GM21619 (cell line): ENCODE data around the gene RRAD.

Source experiments
- ATAC-seq: cut with Tn5 transposase; IDR thresholded peaks from one replicate; pipeline ENCODE4 v1.9.1; 2021; ENCODE audit not compliant: unreplicated experiment

Gene RRAD

DNA sequence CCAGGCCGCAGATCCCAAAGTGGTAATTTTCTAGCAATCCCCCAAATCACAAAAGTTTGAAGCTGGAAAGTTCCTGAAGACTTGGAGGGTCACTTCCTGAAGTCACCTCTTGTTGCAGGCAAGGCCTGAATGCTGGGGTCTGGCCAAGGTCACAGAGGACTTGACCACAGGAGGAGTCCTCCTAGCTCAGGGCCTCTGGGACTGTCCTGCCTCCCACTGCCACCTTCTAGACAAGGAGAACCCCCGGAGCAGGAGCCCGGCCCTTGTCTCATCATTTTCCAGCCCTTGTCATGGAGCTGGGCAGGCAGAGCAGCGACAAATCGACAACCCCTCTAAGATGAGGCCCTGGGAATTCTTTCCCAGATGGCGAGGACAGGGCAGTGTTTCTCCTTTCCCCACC lies 7.0 kb downstream of the RRAD start:
- ATAC-seq = no peak

DNA sequence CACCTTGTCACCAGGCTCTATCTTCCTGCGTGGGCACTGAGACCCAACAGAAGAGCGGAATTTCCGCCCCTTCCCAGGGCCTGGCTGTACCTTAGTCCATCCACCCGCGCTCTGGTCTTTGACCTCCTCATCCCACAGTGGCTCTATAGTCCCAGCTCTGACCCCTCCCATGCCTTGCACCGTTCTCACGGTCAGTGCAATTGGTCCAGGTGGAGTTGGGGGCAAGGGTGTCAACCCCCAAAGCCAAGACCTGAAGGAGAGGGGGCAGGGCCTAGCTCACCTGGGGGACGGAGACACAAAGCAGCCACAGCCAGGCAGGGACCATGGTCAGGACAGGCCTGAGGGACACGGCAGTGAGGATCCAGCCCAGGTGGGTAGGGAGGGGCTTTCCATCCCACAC lies 7.6 kb downstream of the RRAD start:
- no peak for ATAC-seq

DNA sequence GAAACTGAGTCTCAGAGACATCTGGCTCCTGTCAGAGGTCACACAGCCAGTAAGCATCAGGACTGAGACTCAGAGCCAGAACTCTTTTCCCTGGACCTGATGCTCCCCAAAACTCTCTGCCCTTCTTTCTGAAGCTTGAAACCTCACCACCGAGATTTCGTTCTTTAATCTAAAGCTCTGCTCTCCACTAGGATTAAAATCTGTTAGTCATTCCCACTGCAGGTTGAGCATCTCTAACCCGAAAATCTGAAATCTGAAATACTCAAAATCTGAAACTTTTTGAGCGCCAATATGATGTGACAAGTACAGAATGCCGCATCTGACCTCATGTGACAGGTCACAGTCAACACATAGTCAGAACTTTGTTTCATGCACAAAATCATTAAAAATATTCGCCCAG lies 8.8 kb downstream of the RRAD start:
- ATAC-seq = no peak

DNA sequence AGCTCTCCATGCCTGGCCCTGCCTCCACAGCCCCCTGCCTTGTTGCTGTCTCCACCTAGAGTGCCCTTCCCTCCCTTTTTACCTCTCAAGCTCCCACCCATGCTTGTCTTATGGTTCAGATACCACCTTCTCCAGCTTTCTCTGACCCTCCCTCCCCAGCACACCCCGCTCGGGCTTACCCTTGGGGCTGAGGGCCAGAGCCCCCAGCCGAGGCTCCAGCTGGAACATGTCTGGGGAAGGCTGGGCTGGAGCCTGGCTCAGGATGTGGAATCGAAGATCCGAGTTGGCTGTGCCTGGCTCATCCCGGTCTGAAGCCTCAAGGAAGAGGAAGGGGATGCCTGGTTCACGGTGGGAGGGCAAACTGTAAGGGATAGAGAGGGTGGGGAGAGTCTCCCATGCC lies 10.3 kb downstream of the RRAD start:
- ATAC-seq = no peak

DNA sequence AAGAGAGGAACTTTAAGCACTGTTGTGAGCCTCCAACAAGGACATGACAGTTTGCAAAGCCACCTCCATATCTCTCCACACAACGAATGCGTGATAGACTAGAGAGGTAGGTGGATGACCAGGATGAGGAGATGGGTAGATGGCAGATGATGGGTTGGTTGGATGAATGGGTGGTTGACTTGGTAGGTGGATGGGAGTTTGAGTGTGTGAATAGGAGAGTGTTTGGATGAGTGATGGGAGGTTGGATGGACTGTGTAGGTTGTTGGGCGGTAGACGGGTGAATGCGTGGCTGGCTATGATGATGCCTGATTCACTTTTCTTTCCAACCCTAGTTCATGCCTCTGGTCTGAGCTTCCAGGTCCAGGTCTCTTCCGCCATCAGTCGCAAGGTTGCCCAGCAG lies 10.8 kb downstream of the RRAD start:
- no peak for ATAC-seq

DNA sequence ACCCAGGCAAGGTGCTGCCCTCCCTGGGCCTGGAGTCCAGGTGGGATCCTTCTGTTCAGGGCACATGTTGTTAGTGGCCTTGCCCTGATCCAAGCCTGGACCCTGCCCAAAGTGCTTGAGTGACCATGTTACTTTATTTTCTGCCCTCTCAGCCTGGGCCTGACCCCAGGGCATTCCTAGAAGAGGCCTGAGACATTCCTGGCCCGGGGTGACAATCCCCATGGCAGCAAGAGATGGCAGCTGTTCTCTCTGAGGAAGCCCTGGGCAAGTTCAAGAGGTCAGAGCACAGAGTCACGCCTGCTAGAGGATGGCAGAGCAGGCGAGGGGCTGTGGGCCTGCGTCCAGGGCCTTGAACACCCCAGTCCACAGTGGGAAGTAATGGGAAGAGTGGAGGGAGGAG lies 11.6 kb downstream of the RRAD start:
- ATAC-seq = no peak

DNA sequence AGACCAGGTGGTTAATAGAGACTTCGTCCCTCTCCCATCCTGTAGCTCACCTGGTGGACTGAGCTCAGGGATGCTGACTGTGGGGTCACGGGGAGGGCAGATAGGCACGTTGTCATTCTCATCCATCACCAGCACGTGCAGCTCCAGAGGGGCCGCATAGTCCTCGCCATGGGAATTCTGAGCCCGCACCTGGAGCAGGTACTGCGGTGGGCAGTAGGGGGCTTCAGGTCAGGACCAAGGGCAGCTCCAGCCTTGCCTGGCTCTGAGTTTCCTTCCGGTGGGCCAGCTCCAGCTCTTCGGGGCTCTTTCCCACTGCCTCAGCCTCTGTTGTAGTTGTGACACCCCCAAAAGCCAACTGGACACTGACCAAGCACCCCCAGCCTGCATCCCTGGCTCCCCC lies 12.3 kb downstream of the RRAD start:
- no peak for ATAC-seq

DNA sequence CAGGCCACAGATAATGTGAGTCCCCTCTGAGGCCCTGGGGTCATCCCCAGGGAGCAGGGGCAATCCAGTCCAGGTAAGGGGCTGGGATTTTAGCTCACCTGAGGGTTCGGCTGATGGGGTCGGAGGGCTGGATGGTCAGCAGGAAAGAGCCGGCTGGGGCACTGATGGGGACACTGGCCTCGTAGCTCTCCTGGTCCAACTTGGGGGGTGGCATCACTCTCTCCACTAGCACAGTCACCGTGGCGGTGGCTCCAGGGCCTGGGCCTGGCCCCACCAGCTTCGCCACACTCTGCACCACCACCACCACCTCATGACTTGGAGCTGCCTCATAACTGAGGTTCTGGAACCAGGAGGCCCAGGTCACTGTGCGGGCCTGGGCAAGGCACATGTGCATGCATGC lies 13.5 kb downstream of the RRAD start:
- ATAC-seq = no peak

DNA sequence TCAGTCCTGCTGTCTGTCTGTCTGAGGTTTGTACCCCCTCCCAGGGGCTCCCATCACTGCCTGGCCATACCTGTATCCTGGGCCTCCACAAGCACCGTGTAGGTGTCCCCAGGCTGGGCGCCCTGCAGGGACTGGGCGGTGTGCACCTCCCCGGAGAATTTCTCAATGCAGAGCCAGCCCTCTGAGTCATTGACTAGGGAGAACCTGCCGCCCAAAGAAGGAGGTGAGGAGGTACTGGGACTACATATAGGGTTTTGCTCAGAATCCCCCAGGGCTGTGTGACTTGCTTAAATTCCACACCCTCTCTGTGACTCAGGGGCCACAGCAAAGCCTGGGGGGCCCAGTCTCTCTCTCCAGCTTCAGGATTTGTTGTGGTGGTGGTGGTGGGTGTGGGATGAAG lies 14.2 kb downstream of the RRAD start:
- ATAC-seq = no peak

DNA sequence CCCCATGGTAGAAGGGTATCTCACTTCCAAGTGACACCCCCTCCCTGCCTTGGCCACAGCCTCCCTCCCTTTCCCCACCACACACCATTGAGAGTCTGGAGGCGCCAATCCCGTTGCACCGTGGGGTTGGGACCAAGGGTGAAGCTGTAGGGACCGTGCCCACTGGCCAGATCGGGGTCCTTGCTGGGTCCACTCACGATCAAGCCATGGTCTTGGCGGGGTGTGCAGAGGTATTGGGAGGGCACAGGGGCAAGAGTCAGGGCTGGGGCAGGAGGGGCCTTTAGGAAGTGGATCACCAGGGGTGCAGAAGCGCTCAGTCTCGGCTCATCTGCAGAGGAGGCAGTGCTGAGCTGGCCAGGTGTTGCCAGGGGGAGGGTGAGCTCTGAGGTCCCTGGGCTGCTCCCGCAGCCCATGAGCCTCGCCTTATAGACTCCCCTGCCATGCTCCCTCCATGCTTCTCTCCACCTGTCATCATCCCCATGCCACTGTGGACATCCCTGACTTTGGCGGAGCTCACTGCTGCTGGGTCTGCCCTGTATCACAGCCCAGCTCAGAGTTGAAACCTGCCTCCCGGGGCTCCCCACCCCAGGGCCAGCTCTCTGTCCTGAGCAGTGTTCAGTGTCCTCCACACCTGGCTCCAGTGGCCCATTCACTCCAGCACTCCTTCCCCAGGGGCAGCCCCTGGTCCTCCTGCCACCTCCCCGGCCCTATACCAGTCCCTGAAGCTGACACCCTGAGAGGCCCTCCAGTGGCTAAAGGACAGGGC lies 15.0 kb downstream of the RRAD start:
- no peak for ATAC-seq

DNA sequence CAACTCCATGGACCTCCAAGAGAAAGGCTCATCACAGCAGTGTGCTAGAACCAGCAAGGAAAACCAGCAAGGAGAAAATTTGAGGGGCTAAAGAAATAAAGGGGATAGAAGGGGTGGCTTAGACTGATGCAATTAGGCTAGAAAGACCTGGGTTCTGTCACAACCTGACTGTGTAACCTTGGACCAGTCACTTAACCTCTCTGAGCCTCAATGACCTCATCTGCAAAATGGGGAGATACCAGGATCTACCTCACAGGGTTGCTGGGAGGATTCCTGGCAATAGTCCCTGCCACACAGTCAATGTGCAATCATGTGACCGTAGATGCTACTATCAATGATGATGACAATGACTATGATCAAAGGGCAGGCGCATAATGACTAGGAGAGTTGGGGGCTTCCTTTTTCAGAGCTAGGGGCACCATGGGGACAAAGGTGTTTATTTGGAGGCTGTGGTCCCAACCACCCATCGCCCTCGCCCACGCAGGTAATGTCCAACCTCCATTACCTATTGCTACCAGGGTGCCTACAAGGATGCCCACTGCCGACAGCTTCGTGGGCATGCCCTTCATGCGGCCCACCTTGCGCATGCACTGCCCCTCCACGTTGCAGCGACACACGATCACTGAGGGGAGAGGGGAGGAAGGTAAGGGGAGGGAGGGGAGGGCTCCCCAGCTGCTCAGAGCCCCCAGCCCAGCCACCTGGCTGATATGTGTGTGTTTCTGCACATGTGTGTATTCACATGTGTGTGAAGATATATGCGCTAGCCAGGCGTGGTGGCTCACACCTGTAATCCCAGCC lies 16.4 kb downstream of the RRAD start:
- no peak for ATAC-seq

DNA sequence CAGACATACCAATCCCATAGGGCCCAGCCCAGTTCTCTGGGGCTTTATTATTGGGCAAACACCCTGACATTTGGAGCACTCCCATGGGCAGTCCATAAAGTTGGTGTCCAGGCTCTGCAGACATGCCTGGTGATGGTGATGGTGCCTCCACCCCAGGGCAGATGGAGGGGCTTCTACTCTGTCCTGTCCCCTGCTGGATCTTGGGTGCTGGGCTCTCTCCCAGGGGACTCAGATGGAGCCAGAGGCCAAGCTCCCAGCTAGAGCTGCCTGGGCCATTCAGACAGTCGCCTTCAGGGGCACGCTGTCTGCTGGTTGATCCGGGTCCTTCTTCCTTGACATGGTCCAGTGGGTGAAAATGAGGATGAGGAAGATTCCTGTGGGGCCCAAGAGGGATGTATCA lies 17.2 kb downstream of the RRAD start:
- no peak for ATAC-seq

DNA sequence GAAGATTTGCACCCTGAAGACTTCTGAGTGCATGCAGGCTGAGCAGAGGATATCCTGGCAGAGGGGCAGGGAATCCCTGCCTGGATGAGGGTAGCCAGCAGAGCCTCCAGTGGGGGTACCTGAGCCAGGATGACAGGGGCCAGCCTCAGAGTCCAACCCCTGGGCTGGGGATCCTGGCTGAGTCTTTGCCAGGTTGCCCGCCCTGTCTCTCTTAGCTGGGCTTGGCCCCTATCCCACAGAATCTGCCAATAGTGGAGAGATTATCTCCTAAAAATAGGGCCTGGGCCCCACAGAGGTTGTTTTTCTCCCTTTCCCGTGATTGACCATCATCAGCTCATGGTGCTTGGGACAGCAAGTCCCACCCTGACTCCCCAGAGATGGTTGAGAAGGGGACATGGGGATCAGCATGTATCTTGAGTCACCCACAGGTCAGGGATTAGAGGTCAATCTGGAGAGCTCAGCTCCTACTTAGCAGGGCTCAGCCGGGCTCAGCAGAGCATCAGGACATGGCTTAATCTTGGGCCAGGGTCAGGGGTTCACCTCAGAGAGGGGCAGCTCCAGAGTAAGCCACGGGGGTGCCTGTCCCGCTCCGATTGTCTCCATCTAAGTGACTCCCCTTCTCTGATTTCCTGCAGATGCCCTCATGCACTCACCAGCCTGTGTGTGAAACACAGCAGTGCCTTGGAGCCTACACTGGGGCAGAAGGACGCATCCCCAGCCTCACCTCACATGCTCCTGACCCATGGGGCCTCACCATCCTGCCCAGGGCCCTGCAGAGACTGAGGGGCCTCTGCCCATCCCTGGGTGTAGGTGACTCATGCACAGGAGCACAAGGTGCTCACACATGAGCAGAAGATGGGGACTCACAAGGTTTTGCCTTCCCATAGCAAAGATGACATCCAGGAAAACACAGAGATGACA lies 18.2 kb downstream of the RRAD start:
- no peak for ATAC-seq

DNA sequence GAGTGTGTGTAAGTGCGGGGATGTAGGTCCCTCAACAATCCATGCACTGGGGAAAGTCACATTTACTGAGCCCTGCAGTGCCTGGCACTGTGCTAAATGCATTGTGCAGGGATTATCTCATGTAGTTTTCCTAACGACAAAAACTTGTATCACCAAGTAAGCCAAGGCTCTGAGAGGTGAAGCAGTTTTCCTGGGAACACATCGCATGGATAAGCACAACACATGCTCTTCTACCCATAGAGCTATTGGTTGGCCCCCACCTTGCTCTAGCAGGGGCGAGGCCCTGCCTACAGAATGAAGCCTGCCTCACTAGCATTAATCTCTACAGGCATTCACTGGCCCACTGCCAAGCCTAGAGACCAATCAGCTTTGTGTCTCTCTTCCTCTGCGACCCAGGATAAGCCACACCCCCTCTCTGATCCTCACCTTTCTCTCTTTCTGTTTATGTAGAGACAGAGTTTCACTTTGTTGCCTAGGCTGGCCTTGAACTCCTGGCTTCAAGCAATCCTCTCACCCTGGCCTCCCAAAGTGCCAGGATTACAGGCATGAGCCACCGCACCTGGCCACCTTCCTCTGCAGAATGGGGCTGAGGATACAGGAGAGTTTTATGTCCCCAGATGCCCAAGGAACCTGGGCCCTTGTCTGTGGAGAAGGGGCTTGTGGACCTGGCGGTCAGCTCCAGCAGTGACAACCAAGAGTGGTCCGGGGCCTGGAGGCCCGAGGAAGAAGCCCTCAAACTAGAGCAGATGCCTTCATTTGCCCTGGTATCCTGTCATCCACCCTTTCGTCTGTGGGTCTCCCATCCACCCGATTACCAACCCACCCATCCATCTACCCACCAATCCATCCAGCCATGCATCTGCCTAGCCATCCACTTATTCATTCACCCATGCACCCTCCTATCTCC lies 19.4 kb downstream of the RRAD start:
- ATAC-seq = no peak

DNA sequence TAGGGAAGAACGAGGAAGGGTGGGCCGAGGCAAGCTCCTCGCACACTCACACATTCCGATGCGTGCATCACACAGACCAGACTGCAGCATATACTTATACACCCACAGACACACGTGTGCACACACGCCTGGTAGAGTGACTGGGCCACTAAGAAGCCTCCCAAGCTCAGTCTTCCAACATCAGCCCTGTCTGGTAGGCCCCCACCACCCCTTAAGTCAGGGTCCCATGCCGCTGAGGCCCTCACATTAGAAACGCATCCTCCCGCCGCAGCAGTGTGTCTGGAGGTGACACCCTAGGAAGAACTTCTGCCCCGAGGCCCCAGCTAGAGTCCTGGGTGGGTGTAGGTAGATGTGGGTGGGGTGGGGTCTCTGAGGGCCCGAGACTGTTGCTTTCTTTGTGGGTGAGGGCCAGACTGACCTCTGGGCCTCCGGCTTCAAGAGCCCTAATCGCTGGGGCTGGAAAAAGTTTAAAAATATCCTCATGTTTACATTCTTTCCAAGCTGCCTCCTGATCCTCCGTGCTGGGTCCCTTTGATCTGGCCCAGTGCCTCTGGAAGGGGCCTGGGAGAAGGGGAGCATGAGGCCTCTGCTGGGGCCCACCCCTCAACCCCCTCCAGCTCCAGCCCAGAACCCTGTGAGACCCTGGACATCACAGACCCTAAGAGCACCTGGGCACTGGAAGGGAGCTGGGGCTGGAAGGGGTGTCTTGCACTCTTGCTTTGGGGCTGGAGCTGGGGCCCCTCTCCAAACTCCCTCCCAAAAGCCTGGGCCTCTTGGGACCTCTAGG lies 20.3 kb downstream of the RRAD start:
- ATAC-seq = no peak

DNA sequence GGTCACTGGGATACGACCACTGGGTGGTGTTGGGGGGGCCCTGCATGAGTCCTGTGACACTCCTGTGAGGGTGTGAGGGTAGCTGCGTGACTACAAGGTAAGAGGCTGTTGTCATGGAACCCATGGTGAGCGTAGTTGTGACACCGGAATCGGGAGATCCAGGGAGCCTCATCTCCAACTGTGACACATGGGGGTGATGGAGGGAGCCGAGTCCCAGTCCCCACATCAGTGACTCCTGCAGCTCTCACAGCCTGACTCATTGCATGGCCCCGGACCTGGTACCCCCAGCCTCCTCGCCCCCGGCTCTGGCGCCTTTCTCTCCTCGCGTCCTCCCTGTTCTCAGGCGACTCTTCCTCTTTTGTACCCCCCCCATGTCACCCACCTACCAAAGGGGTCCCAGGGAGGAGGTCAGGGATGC lies 20.9 kb downstream of the RRAD start:
- no peak for ATAC-seq

DNA sequence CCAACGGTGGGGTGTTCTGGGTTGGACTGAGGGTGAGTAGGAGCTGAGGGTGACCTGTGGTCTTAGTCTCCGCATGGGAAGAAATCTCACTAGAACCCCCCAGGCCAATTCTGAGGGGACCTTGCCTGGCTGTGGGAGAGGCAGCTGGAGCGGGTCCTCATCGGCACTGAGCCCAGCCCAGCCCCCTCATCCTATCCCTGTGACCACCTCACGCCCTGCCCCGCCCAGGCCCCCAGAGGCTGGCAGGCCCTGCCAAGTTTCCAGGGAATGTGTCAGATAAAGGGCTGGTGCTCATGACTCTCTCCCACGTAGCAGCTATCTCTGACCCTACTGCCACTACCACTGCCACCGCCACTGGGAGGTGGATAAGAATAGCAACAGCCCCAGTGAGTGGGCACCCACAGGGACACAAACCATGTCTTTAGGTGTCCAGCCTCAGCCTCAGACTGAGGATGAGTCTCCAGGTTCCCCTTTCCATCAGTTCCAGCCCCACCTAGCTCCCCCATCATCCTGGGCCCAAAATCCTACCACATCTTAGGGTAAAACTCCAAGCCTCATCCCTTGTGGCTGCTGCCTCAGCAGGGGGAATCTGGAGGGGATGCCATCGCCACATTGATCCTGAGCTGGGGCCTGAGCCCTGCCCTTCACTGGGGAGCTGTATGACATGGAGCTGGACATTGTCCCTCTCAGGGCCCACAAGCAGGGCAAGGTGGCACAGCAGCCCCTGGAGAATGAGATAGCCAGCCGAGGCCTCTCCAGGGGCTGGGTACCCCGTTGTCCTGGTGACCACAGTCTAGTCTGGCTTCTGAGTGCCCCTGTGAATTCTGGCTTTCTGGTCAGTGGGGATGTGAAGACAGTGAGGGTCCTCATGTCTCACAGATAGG lies 21.5 kb downstream of the RRAD start:
- no peak for ATAC-seq

DNA sequence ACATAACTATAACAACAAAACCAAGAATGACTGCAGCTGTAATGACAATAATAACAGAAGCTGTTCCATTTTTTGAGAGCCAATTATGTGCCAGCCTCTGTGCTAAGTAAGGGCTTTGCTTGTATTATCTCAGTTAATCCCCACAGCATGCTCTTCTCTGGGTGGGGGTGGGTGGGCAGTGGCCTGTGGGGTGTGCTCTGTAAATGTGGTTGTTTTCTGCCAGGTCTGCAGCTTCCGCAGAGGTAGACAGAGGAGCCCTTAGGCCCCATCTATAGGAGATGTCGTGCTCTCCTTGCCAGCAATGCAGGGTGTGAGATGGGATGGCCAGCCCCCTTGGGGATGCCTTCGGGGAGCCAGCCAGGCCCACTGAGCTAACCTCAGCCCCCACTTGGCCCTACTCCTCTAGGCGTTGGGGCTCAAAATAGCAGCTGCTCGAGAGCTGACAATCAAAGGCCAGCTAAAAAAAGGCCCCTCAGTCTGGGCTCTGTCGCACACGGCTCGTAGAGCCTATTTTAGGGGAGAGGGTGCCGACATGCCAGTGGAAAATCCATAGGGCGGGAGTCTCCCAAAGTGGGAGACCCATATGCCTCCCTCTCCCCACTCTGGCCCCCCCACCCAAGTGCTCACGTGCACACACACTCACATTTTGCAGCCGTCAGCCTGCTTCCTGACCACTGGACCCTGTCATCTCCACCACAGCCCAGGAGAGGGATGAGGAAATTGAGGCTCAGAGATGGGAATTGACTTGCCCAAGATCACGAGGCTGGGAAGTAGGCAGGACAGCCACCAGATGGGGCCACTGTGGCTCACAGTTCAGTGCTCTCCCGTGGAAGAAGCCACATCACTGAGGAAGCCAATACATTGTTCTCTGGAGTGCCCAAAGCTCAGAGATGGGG lies 22.4 kb downstream of the RRAD start:
- no peak for ATAC-seq
